Stimulated activated CD8-positive, alpha-beta memory T cell treated with anti-CD3 and anti-CD28 coated beads, Interleukin-15, amount 100 ng/mL, for 24 hours (primary cell): ENCODE results near the gene SDHAF1.
"Not testable (repeated sequence)": the region's sequence is repeated elsewhere in the genome, so short reads cannot be mapped to it uniquely, and the experiment has no call there.

ENCODE experiments used
- DNase-seq: peaks from one replicate; pipeline ENCODE4 v3.0.0-alpha.2; 2020; ENCODE audit warnings: low read depth

SDHAF1 gene

GRCh38 chr19:35995048-35995993 lies at the start of gene SDHAF1:
TSS of gene SDHAF1 (plus strand) at chr19:35995188. CDS start at chr19:35995275, 87 bp downstream.
- peak; percentile 78 for DNase-seq

GRCh38 chr19:35946203-35946602 lies 48.8 kb upstream of the SDHAF1 start:
- no peak for DNase-seq

- DNase-seq = no peak
Observed at GRCh38 chr19:35949131-35949530, 45.9 kb upstream of the SDHAF1 start.

GRCh38 chr19:35955881-35956634 lies 38.9 kb upstream of the SDHAF1 start:
- DNase-seq = no peak

DNA sequence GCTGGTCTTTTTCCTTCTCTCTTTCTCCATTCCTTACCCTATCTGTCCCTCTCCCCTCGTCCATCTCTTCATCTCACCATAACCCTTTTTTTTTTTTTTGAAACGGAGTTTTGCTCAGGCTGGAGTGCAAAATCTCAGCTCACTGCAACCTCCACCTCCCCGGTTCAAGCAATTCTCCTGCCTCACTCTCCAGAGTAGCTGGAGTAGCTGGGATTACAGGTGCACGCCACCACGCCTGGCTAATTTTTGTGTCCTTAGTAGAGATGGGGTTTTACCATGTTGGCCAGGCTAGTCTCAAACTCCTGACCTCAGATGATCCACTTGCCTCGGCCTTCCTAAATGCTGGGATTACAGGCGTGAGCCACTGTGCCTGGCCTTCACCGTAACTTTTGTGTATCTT lies 37.6 kb upstream of the SDHAF1 start:
- not testable (repeated sequence) for DNase-seq

DNA sequence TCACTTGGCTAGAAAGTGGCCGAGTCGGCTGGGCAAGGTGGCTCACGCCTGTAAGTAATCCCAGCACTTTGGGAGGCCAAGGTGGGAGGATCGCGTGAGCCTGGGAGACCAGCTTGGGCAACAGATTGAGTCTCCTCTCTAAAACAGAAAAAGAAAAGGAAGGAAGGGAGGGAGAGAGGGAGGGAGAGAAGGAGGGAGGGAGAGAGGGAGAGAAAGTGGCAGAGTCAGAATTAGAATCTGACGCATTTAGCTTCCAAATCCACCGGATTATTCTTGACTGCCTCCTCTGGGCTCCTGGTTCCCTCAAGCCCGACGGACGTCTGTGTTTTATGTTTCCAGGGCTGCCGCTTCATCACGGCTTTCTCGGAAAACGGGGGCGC lies 36.3 kb upstream of the SDHAF1 start:
- DNase-seq = no peak

DNA sequence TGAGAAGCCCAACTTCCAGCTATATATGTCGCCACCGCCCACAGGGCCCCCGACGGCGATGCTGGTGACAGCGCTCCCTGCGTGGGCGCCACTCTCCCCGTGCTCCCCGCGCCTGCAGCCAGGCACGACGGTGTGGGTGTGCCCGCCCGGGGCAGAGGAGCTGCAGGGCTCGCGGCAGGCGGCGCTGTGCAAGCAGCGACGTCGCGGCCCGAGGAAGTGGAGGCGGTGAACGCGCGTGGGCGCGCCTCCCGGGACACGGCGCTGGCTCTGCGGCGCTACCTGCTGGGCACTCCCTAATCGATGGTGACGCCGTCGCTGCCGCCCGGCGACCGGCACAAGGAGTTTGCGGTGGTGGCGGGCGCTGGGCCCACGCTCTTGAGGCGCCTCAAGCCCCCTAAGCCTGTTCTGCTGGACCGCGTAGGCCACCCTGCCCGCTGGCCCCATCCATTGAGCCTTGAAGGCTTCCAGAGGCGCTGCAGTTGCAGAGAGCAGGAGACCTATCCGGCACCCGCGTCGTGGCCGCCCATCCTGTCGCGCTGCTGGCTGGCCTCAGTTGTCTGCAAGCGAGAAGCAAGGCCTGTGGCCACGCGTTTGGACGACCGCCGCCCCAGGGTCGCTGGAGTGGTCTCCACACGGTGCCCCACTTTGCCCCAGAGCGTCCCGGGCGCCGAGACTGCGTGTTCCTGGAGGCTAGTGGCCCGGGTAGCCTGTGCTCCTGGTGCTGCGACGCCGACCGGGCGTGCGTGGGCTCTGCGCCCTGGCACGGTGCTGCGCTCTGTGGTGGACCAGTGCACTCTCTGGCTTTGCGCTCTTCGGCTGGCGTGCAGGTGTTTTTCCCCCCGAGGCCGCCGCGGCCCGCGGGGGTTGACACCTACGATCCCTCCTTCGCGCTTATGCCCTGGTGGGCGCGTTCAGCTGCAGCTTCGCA lies 35.7 kb upstream of the SDHAF1 start:
- peak; percentile 38 for DNase-seq

DNA sequence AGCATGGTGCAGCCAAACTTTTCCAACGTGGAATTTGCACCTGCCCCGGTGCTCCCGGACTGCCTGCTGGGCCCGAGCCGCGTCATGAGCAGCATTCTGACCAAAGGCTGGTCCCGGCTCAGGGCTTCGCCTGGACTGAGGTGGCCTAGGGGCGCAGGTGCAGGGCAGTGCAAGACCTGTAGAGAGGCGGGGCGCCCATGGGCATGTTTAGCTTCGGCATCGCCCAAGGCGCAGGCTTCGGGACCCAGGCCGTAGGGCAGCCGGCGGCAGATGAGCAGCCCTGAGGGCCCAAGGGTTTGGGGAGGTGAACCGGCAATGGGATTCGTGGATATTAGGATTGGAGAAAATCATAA lies 35.0 kb upstream of the SDHAF1 start:
- DNase-seq = no peak

DNA sequence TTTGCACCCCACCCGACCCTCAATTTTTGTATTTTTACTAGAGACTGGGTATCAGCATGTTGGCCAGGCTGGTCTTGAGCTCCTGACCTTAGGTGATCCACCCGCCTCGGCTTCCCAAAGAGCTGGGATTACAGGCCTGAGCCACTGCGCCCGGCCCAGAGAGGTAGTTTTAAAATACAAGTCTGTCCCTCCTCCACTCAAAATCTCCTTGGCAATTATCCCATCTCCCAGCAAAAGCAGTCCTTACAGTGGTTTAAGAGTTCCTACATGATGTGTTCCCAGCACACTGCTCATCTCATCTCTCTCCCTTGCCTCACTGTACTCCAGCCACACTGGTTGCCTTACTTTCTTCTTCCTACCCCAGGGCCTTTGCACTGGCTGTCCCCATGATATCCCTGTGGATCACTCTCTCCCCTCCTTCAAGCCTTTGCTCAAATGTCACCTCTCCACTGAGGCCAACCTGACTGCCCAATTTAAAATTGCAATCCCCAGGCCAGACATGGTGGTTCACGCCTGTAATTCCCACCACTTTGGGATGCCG lies 34.5 kb upstream of the SDHAF1 start:
- DNase-seq = no peak

DNA sequence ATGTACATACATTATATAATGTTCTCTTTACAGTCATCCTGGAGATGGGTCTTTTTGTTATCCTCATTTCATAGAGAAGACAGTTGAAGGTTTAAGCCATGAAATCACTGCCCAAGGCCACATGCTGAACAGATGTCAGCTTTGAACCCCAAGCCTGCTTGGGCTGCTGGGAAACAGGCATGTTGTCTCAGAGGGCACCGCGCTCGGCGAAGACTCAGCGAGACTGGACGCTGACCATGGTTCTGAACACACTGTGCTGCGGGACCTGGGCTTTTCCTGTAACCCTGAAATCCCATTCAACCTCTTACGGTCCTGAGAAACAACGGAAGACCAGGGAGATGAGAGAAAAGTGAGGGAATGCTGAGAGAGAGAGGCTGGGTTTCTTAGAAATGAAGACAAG lies 31.5 kb upstream of the SDHAF1 start:
- no peak for DNase-seq

DNA sequence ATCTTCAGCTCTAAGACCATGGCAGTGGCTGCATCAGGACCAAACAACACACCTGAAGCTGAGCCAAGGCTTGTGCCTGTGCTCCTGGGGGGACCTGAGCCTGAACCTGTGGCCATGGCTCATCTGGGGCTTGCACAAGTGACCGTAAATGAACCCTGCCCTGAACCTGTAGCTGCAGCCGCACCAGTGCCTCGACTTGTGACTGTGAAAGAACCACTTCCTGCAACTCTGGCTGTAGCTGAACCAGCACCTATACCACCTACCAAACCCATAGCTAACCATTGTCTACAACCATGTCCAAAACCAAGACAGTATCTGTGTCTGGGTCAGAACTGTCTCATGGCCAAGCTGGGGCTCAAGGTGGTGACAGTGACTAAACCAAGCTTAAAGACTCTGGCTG lies 28.2 kb upstream of the SDHAF1 start:
- no peak for DNase-seq

DNA sequence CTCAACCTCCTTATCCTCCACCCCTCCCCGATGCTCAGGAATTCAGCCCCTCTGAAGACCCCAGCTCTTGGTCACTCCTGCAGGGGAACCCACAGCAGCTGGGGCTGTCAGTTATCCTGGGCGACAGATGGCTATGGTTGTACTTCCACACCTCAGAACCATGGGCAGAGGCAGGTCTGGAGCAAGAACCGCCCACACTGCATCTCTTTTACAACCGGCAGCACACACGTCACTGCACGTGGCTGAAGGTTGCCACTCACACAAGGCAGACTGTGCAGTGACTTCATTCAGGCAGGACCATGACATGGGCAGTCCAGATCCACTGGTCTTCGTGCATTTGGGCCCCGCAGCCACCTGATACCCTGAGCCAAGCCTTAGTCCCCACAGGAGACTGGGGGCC lies 21.5 kb upstream of the SDHAF1 start:
- DNase-seq = no peak

DNA sequence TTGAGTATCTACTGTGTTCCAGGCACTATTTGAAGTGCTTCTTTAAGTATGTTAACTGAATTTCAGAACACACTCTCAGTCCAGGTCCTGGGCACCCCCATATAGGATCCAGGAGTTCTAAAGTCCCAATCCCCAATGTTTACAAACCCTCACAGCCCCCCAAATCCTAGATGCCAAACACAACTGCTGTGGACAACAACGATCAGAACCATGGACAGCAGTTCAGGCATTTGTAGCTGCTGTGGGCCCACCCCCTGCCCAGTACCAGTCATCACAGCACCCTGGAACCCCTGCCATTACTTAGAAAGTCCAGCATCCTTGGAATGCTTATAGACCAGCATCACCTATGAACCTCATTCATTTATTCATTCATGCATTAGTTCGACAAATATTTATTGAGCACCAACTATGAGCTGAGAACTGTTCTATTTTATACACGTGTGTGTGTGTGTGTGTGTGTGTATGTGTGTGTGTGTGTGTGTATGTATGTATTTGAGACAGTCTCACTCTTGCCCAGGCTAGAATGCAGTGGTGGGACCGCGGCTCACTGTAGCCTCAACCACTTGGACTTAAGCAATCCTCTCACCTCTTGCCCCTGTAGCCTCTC lies 19.3 kb upstream of the SDHAF1 start:
- no peak for DNase-seq

DNA sequence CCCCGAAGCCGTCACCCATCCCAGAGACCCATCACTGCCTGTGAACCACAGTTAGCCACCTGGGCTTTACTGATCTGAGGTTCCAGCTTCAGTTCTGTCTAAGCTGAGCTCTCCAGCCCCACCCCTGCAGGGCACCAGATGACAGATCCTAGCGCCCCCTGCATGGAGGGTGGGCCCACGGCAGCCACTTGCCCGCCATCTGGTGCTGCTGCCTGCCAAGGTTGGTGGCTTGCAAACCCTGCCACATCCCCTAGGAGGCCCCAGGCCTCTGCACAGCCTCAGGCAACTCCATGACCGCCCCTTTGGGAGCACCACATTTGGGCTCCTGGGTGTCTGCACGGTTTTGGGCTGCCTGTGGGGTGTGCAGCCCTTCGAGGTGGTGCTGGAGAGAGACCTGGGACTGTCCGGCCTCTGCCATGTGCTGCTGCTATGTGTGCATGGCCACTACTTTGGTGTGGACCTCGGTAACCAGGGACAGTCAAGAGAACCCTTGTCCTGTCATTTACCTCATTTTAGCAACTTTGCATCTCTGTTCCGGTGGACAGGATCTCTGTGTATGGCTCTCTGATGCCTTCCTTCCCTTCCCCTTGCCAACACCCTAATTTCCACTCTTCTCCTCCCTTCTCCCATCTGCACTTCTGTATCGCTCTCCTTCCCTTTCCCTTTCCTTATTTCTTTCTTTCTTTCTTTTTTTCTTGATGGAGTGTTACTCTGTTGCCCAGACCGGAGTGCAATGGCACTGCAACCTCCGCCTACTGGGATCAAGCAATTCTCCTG lies 17.4 kb upstream of the SDHAF1 start:
- DNase-seq = no peak

GRCh38 chr19:35978271-35978670 lies 16.7 kb upstream of the SDHAF1 start:
- no peak for DNase-seq

- DNase-seq = no peak
Observed at GRCh38 chr19:35978832-35979365, 16.1 kb upstream of the SDHAF1 start.

- not testable (repeated sequence) for DNase-seq
Observed at GRCh38 chr19:35980997-35981396, 14.0 kb upstream of the SDHAF1 start.

DNA sequence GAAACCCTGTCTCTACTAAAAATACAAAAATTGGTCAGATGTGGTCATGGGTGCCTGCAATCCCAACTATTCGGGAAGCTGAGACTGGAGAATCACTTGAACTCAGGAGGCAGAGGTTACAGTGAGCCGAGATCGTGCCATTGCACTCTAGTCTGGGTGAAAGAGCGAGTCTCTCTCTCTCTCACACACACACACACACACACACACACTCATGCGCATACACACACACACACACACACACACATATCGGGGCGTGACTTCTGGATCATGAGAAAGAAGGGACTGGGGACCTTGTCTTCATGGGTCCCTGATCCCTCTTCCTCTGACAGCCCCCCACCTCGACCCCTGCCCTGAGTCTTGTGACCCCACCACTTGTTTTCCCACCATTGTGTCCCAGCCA lies 11.8 kb upstream of the SDHAF1 start:
- no peak for DNase-seq

DNA sequence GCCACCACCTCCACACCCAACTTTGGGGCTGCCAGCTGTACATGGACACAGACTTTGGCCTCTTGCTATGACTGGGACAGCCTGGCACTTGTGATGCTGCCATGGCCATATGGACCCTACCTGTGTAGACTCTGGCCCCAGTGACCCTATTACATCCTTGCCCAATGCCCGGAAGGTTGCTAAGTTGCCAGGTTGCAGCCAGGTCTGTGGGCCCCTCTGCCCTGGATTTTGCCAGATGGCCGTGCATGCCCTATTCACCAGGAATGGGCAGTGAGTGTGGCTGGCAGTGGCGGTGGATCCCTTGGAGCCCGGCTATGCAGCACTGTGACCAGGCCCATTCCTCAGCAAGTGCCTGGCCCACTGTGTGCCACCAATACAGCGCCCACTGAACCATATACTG lies 8.9 kb upstream of the SDHAF1 start:
- no peak for DNase-seq
